ENCODE results near the gene PARL.

GRCh38 chr3:183802989-183803388, 81.7 kb downstream of the PARL start:
- TF ChIP-seq POLR2A (IDR thresholded peaks at IDR 0.05) (no peak), CTCF (IDR thresholded peaks at IDR 0.05) (no peak)
